Right renal cortex interstitium (tissue), 3 donors: ENCODE data around the gene COX10. TPM values are rescaled to one million over a fixed set of nuclear protein-coding genes. Genes with fewer than 3 reads are reported as not detected.
"Not testable (repeated sequence)": the region's sequence is repeated elsewhere in the genome, so short reads cannot be mapped to it uniquely, and the experiment has no call there.

ENCODE experiments used
- DNase-seq, 3 donors: peaks; one replicate each; pipeline ENCODE4 v3.0.0-alpha.2; 2013; ENCODE audit warnings: low read depth in 3 of 3, low spot score in 2 of 3
- polyA plus RNA-seq, 3 donors: library from polyadenylated mRNA; unstranded; fragments of 120-200 nt; gene quantifications; one replicate each; pipeline ENCODE4 v1.2.1, GENCODE V29; 2013; ENCODE audit not compliant: insufficient read length in 3 of 3

Gene COX10
- polyA plus RNA-seq, 3 donors, result 17.5 to 19.8 (median 17.5) TPM

DNA sequence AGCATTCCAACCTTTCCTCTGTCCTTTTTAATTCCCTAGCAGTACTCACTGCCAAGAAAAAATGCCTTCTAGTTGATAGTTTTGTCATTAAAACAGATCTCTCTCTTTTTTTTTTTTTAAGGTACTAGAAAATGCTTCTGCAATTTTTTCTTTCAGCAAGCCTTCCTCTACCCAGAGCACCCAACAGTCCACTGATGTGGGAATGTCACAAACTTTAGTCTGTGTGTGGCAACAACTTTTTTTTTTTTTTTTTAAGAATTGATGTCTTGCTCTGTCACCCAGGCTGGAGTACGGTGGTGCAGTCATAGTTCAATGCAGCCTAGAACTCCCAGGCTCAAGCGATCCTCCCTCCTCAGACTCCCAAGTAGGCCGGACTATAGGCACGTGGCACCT lies 132.7 kb downstream of the COX10 start:
- no peak for DNase-seq

DNA sequence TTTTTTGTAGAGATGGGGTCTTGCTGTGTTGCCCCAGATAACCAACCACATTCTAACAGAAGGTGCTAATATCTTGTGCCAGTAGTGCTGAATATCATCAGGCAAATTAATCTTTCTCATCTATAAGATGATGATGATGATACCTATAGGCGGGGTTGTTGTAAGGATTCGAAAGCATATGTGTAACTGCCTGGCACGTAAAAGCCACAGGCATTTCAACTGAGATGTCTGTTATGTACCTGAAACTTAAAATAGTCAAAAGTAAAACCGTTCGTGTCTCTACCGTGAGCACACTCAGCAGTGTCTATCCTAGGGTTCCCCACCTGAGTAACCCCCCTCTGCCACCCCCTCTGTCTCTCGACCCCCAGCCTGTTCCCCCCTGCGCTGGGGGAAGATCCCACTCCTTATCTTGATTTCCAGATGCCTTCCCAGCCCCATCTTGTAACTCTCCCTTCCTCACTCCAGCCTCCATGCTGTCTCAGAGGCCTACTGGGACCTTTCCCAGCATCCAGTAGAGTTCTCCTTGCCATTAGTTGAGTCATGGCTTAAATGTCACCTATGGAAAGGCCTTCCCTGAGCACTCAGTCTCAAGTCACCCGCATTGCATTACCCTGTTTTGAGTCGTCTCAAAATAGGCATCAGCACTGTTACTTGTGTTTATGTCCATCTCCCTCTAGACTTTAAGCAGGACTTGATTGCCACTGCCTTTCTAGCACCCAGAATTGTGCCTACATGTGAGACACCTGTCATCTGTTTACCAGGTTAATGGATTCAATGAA lies 133.3 kb downstream of the COX10 start:
- DNase-seq, result no peak

DNA sequence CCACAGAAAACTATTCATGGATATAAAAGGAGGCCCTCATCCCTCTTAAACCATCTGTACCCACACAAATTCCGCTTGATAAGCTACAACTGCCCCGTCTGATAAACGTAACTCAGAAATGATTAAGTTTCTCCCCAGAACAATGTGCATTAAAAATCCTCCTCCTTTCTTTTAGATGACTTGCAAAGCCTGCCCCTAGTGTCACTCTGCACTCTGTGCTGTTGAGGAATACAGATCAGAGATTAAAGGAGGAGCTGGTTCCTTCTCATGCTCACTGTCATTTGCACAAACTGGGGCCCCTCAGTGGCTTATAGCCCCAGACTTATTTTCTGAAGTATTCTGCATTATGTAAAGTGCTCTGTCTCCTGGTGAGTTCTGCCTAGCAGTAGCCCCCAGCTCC lies 134.1 kb downstream of the COX10 start:
- no peak for DNase-seq

DNA sequence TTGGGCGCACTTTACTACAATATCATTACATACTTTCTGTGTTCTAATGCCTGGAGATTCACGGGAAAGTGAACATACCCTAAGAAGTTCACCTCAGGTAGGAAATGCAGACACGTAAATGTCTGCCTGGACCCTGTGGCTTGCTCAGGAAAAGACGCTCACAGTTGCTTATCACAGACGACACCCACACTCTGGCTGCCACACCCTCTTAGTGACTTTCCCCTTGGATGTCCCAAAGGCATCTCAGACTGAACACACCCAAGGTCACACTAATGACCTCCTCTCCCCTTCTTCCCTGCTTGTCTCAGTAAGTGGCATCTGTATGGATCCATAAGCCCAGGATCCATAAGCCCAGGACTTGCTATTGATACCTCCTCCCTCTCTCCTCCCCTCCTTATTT lies 134.8 kb downstream of the COX10 start:
- DNase-seq, result no peak

DNA sequence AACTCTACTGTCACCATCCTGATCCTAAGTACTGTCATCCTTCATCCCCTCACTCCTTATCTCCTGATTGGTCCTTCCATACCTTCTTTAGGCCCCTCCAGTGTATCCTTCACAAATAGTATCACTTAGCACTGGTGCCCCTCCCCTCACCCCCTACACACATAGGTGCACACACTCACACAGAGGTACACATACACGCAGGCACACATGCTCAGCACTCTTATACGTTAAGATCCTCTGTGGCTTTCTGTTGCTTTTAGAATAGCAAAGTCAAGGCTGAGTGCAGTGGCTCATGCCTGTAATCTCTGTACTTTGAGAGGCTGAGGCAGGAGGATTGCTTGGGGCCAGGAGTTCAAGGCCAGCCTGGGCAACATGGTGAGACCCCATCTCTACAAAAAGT lies 135.2 kb downstream of the COX10 start:
- no peak for DNase-seq

DNA sequence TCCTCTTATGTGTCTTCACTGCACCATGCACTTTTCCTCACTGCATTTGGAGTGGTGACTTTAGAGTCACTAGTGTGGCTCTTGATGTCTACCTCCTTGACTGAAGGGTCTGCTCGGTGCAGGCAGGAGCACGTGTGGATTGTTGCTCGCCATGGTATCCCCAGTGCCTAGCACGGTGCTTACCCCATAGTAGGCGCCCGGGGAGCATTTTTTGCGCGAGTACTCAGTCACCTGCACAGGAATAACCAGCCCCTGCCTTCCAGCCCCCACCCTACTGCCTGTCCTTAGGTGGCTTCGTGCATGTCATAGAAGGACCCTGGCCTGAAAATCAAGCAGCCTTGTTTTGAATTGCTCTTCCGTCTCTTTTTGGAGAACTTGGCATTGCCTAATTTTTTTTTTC lies 136.1 kb downstream of the COX10 start:
- no peak for DNase-seq

DNA sequence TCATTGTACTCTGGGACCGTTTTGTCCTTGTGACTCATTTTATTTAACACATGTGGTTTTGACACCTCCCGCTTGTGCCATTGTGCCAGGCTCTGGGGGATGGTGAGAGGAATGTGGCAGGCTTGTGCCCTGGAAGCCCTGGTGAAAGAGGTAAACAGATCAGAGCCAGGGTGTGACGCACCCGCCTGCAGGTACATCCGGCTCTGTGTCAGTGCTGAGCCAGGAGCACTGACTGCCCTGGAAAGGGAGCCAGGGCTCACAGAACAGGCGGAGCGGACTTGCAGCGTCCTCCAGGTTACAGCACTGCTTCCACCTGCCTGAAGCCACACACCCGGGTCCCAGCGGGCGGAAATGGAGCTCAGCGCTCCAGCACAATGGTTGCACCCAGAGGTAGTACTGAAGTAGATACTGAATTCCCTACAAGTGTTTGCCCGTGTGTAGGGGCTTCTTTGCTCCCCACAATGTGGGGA lies 136.7 kb downstream of the COX10 start:
- no peak for DNase-seq

DNA sequence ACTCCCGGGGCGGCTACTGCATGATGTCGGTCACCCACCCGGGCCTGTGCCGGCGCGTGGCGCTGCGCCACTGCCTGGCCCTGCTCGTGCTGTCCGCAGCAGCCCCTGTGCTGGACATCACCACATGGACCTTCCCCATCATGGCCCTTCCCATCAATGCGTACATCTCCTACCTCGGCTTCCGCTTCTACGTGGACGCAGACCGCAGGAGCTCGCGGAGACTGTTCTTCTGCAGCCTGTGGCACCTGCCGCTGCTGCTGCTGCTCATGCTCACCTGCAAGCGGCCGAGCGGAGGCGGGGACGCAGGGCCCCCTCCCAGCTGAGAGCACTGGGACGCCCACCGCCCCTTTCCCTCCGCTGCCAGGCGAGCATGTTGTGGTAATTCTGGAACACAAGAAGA lies 137.6 kb downstream of the COX10 start:
- DNase-seq, result no peak

DNA sequence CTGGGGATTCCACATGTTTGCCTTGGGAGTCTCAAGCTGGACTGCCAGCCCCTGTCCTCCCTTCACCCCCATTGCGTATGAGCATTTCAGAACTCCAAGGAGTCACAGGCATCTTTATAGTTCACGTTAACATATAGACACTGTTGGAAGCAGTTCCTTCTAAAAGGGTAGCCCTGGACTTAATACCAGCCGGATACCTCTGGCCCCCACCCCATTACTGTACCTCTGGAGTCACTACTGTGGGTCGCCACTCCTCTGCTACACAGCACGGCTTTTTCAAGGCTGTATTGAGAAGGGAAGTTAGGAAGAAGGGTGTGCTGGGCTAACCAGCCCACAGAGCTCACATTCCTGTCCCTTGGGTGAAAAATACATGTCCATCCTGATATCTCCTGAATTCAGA lies 138.5 kb downstream of the COX10 start:
- no peak for DNase-seq

DNA sequence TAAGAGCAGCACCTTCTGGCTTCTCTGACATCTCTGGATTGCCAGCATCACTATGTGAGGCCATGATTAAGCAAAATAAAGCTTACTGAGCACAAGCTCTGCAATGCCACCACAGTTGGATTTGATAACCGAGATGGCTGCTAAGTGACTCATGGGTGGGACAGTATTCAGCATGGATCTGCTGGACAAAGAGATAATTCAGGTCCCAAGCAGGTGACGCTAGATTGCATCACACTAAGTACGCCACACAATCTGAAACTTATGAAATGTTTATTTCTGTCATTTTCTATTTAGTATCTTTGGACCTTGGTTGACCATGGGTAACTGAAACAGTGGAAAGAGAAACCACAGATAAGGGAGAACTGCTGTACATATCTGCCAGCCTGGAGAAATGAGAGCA lies 139.9 kb downstream of the COX10 start:
- no peak for DNase-seq

DNA sequence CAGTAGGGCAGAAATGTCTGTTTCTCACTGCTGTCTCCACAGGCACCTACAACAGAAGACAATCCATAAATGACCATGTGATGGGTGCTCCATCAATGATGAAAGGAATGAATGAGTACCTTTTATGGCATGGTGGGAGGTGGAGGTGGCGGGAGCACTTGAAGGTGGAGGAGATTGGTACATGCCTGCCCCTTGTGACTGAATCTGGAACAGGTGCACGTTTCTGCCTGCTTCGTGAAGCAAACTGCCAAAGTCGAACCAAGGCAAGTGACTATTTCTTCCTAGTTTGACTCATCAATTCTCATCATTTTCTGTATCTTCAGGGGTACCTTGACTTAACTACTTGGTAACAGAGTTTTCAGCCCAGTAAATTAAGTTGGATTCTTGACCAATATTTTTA lies 141.9 kb downstream of the COX10 start:
- no peak for DNase-seq

DNA sequence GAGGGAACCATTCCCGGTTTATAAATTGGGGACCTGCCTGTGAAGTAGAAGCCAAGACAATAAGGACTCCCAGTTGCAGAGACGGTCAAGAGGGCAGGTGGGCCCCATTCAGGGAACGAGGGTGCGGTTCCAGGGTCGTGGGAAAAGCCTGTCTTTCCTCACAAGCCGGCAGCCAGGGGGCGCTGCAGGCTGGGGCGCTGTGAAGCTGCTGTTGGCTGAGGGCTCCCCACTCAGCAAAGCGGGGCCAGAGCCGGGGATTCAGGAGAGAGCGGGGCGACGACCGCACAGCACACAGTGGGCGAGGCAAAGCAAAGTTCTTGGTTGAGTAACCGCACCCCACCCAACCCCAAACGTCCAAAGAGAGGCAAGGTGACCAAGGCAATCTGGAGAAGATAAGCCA lies 142.5 kb downstream of the COX10 start:
- no peak for DNase-seq

DNA sequence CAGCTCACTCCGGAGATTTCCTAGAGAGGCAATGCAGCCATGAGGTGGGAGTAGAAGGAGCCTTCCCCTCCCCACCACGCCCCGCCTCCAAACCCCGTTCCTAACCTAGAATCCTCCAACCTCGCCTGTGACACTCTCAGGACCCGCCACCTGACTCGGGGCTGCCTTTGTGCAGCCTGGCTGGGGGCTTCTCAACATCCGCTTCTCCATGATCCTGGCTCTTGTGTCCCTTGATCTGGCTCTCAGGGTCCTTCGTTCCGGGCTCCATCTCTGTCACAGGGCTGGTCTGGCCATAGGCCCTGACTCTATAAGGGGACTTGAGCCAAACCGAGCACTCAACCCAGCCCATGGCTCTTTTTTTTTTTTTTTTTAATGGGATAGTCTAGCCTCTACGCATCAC lies 143.1 kb downstream of the COX10 start:
- DNase-seq, result no peak

DNA sequence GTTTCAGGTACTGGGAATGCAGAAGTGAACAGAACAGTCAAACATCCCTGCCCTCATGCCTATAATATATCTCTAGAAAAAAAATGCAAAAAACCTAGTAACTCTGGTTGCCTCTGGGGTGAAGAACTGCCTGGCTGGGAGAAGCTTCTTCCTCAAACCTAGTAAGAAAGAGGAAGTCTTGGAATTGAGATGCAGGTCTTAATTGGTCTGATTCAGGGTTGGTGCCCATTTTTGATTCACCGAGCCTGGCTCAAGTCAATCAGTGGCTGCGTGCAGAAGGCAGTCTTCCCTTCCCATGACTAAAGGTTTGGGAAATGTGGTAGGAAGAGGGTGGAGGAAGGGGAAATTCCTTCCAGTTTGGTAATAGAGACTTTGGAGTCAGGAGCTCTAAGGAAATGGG lies 145.0 kb downstream of the COX10 start:
- DNase-seq, result no peak

DNA sequence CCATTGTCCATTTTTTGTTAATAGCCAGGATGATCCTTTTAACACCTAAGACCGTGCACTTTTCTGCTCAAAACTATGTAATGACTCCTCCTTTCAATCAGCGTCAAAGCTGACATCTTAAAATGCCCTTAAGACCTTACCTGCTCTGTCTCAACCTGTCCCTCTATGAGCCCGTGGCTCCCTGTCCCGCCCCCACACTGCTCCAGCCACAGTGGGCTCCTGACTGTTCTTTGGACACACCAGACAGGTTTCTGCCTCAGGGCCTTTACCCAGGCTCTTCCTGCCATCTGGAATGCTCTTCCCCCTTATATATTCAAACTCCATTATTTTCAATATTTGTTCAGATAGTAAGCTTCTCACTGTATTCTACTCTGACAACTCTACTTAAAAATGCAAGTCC lies 153.3 kb downstream of the COX10 start:
- DNase-seq, result no peak

DNA sequence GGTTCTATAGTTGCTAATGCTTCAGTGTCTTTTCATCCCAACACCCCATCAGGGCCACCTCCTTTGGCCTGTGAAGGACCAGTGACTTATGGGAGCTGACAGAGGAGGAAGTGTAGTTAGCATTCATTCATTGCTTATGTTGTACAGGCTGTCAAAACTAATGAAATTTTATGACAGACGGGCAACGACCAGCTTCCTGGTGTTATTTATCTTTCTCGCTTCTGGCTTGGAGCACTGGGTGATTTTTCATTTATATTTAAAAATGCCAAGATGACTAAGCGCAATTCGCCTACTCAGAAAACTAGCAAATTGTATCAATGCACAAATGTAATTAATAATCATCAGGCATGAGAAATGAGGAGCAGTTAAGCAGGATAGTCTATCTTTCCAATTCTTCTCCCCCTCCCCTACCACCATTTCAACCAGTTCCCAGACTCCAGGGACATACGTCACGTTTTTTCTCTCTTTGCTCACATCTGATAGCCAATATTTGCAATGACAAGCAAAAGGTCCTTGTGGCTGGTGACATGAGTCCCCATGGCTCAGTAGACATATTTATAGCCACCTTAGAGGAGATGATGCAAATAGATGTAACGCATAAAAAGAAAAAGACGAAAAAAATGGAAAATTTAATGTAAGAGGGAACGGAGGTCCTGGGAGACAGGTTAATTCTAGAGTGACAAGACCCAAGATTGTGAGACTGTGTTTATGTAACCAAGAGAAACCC lies 156.1 kb downstream of the COX10 start:
- DNase-seq, result no peak

DNA sequence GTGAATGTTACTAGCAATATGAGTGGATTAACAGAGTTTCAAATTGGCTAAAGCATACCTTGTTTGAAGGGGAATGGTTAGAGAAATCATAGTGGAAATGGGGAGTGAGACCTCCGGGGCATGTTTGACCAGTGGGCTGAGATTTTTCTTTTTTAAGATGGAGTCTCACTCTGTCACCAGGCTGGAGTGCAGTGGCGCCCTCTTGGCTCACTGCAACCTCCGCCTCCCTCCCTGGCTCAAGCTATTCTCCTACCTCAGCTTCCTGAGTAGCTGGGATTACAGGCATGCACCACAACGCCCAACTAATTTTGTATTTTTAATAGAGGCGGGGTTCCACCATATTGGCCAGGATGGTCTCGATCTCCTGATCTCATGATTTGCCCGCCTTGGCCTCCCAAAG lies 157.7 kb downstream of the COX10 start:
- no peak for DNase-seq

DNA sequence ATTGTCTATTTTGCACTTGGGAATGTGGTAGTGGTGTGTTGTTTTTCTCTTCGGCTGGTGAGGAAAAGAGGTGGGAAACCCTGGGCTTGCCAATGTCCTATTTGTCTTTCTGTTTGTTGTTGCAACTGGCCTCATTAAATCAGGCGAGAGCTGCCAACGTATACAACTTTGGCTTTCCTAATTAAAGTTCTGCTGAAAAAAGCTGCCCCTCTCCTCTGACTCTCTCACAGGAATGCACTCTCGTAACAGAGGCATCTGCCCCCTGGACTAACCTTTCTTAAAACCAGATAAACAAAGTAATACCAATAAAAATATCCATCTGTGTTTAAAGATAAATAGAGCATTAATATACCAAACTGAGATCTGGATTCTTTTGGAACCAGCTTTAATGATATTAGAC lies 159.6 kb downstream of the COX10 start:
- no peak for DNase-seq

DNA sequence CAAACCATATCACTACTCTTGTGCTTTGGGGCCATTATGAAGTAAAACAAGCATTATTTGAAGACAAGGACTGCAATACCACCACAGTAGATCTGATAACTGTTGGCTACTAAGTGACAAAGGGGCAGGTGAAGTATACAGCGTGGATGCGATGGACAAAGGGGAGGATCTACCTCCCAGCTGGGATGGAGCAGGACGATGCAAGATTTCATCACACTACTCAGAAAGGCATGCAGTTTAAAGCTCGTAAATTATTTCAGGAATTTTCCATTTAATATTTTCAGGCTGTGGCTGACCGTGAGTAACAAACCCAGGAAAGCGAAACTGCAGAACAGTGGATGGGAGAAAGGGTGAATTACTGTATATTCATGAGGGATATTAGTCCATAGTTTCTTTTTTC lies 161.9 kb downstream of the COX10 start:
- DNase-seq, result not testable (repeated sequence)

DNA sequence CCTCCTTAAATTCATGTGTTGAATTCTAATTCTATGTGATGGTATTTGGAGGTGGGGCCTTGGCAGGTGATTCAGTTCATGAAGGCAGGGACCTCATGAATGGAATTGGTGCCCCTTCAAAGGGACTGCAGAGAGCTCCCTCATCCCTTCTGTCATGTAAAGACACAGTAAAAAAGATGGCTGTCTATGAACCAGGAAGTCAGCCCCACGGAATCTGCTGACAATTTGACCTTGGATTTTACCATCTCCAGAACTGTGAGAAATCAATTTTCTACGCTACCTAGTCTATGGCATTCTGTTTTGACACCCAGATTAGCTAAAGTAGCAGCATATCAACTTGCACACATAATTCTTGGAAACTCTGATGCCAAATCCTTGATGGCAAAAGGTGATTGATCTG lies 165.7 kb downstream of the COX10 start:
- not testable (repeated sequence) for DNase-seq

DNA sequence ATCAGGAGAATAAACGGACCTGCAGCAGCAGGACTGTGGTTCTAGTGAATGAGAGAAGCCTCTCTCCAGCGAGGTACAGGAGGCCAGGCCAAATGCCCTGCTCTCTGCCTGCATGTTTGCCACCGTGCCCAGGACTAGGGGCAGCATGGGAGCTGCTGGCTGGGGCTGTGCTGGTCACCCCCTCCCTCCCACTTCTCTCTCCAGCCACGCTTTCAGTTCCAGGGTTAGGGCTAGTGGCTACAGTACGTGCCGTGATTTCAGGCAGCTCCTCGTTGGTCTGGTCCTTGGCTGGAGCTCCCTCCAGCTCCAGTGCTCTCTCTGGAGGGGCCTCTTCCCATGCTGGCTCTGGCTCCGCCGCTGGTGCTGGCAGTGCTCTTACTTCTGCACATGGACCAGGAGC lies 166.7 kb downstream of the COX10 start:
- not testable (repeated sequence) for DNase-seq

DNA sequence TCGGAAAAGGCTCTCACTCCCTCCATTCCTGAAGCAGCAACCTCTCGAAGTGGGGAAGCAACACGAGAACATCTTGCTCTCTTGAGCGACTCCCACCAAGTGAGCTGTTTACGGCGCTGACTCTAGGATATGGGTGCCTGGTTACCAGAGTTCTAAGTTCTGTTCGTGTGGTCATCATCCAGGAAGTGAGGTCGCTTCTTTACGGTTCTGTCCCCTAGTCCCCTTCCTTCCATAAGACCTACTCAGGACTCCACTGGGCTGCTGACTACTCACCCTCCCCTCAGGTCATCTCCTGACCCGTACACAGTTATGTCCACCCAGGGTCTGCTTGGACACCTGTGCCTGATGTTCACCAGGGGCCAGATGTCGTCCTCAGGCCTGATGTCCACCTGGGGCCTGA lies 167.5 kb downstream of the COX10 start, which contains the start of gene CDRT15:
Gene CDRT15 (minus strand): TSS at position 101 of the 400 bp plus-strand sequence. CDS start 29 bp downstream, at position 72.
- not testable (repeated sequence) for DNase-seq
